Liver (tissue), 9 donors: ENCODE results near the gene R3HDML. TPM values are rescaled to one million over a fixed set of nuclear protein-coding genes. Genes with fewer than 3 reads are reported as not detected.

Source experiments
- DNase-seq: peaks from one replicate; pipeline ENCODE4 v3.0.0-alpha.2; 2017; ENCODE audit warnings: low spot score
- H3K27ac ChIP-seq, 2 donors: one replicate each; pipeline ENCODE4 v1.7.0; 2013; ENCODE audit warnings: inconsistent platforms in 2 of 2, low read length in 2 of 2, control low read depth in 1 of 2, low read depth in 1 of 2, mild to moderate bottlenecking in 1 of 2
- H3K27me3 ChIP-seq, 4 donors: one replicate each; pipeline versions ENCODE4 v1.6.1 to v1.7.0; 2013; ENCODE audit warnings: low read length in 3 of 4, inconsistent platforms in 1 of 4, mild to moderate bottlenecking in 1 of 4, moderate library complexity in 1 of 4; ENCODE audit not compliant: control insufficient read depth in 4 of 4, insufficient read depth in 4 of 4
- H3K36me3 ChIP-seq, 4 donors: one replicate each; pipeline versions ENCODE4 v1.6.1 to v1.7.0; 2013; ENCODE audit warnings: low read length in 3 of 4, mild to moderate bottlenecking in 3 of 4, low read depth in 1 of 4, moderate library complexity in 1 of 4; ENCODE audit not compliant: control insufficient read depth in 4 of 4, insufficient read depth in 3 of 4
- H3K4me1 ChIP-seq, 4 donors: one replicate each; pipeline versions ENCODE4 v1.6.1 to v1.7.0; 2013; ENCODE audit warnings: low read length in 3 of 4, mild to moderate bottlenecking in 3 of 4, moderate library complexity in 1 of 4; ENCODE audit not compliant: control insufficient read depth in 4 of 4, insufficient read depth in 4 of 4
- H3K4me3 ChIP-seq, 3 donors: one replicate each; pipeline versions ENCODE4 v1.6.1 to v1.7.0; 2013; ENCODE audit warnings: low read length in 3 of 3, control low read depth in 1 of 3, low read depth in 1 of 3, mild to moderate bottlenecking in 1 of 3
- H3K9ac ChIP-seq, 2 donors: one replicate each; pipeline ENCODE4 v1.7.0; 2013; ENCODE audit warnings: low read length in 2 of 2, mild to moderate bottlenecking in 2 of 2, moderate library complexity in 2 of 2, control low read depth in 1 of 2, low read depth in 1 of 2
- H3K9me3 ChIP-seq, 4 donors: one replicate each; pipeline versions ENCODE4 v1.6.1 to v1.7.0; 2013; ENCODE audit warnings: low read length in 3 of 4; ENCODE audit not compliant: control insufficient read depth in 4 of 4
- ATF3 ChIP-seq: IDR thresholded peaks from 2 replicates; pipeline ENCODE4 v1.6.1; 2016; ENCODE audit warnings: antibody characterized with exemption
- CTCF ChIP-seq: fragments of 150-350 bp; IDR thresholded peaks from 2 replicates; pipeline ENCODE4 v1.5.1; 2017; ENCODE audit warnings: improper control_type of control experiment, low read depth, low read length; ENCODE audit not compliant: missing input control
- EGR1 ChIP-seq, 2 donors: IDR thresholded peaks; 2 replicates each; pipeline ENCODE4 v1.6.1; 2016 to 2018; ENCODE audit warnings: antibody characterized with exemption in 2 of 2, low read depth in 2 of 2
- FOXA1 ChIP-seq: IDR thresholded peaks from 2 replicates; pipeline ENCODE4 v1.6.1; 2016; ENCODE audit warnings: antibody characterized with exemption
- FOXA2 ChIP-seq: IDR thresholded peaks from 2 replicates; pipeline ENCODE4 v1.6.1; 2016; ENCODE audit warnings: antibody characterized with exemption
- GABPA ChIP-seq, 2 donors: IDR thresholded peaks in 1 of 2; conservative IDR thresholded peaks in 1 of 2; 2 replicates each; pipeline ENCODE4 v1.6.1; 2016; ENCODE audit warnings: antibody characterized with exemption in 2 of 2, mild to moderate bottlenecking in 1 of 2, moderate library complexity in 1 of 2
- HNF4A ChIP-seq, 2 donors: conservative IDR thresholded peaks; 2 replicates each; pipeline ENCODE4 v1.6.1; 2016; ENCODE audit warnings: antibody characterized with exemption in 2 of 2, mild to moderate bottlenecking in 2 of 2
- HNF4G ChIP-seq: IDR thresholded peaks from 2 replicates; pipeline ENCODE4 v1.6.1; 2016; ENCODE audit warnings: antibody characterized with exemption
- JUND ChIP-seq, 2 donors: IDR thresholded peaks; 2 replicates each; pipeline ENCODE4 v1.6.1; 2016; ENCODE audit warnings: antibody characterized with exemption in 2 of 2
- MAX ChIP-seq: IDR thresholded peaks from 2 replicates; pipeline ENCODE4 v1.6.1; 2016; ENCODE audit warnings: antibody characterized with exemption
- NR2F2 ChIP-seq: IDR thresholded peaks from 2 replicates; pipeline ENCODE4 v1.6.1; 2016; ENCODE audit warnings: antibody characterized with exemption
- RAD21 ChIP-seq, 2 donors: IDR thresholded peaks; 2 replicates each; pipeline ENCODE4 v1.6.1; 2016; ENCODE audit warnings: antibody characterized with exemption in 2 of 2, mild to moderate bottlenecking in 2 of 2
- RXRA ChIP-seq, 2 donors: IDR thresholded peaks; 2 replicates each; pipeline ENCODE4 v1.6.1; 2017 to 2018; ENCODE audit warnings: antibody characterized with exemption in 2 of 2, mild to moderate bottlenecking in 1 of 2
- YY1 ChIP-seq: IDR thresholded peaks from 2 replicates; pipeline ENCODE4 v1.6.1; 2016; ENCODE audit warnings: antibody characterized with exemption, mild to moderate bottlenecking
- ZBTB33 ChIP-seq: IDR thresholded peaks from 2 replicates; pipeline ENCODE4 v1.6.1; 2016; ENCODE audit warnings: antibody characterized with exemption
- WGBS: extraction: QIAGEN DNeasy Blood & Tissue Kit; methylation state at CpG from one replicate; pipeline ENCODE4 v1.1.7; 2013; 5-methylcytosine and 5-hydroxymethylcytosine counted together
- polyA plus RNA-seq, 2 donors: library from polyadenylated mRNA; stranded (reverse) in 1 of 2; unstranded in 1 of 2; fragments of 200-250 nt in 1 of 2; fragments of >200 nt in 1 of 2; fragmentation: Nextera tagmentation in 1 of 2; extraction: Ambion mirVana in 1 of 2; gene quantifications; one replicate each; pipeline versions ENCODE4 v1.2.1 to v1.2.3, GENCODE V29; 2013 to 2015
- total RNA-seq, 2 donors: library from RNA; depleted of rRNA; stranded (reverse); fragments of >200 nt; gene quantifications; one replicate each; pipeline ENCODE4 v1.2.3, GENCODE V29; 2014
- donor health status: healthy.
- donor health status: healthy.
- donor health status: healthy.
- donor health status: healthy.
- donor health status: healthy.

R3HDML gene
- total and polyA plus RNA-seq, 4 donors, result not detected

GRCh38 chr20:44348168-44348659 is 11.4 kb downstream of the R3HDML start:
- Histone ChIP-seq H3K9me3 (no peaks in the 10 kb centered on the region), H3K4me1 (no peaks in the 10 kb centered on the region), H3K27ac (no peak overlapping the region), H3K27me3 (no peaks in the 10 kb centered on the region), H3K9ac (no peak overlapping the region), H3K4me3 (no peak overlapping the region), H3K36me3 (no peaks in the 10 kb centered on the region)
- WGBS, result 94% methylated on average over 4 of the region's 4 CpGs
- DNase-seq, result no peak
- TF ChIP-seq MAX (no peak), ATF3 (no peak), NR2F2 (no peak), ZBTB33 (no peak), JUND (IDR thresholded peaks at IDR 0.05) (no peak), EGR1 (IDR thresholded peaks at IDR 0.05; ENCODE audit: low read depth in 2 of 2) (no peak), CTCF (no peak), RAD21 (IDR thresholded peaks at IDR 0.05) (no peak), RXRA (IDR thresholded peaks at IDR 0.05) (no peak)

GRCh38 chr20:44349349-44349748 is 12.5 kb downstream of the R3HDML start:
- TF ChIP-seq RAD21 (IDR thresholded peaks at IDR 0.05) (no peak), GABPA (IDR thresholded peaks at IDR 0.05 in 1 of 2, conservative IDR thresholded peaks at IDR 0.05 in 1 of 2) (no peak), RXRA (IDR thresholded peaks at IDR 0.05) (no peak), YY1 (no peak), FOXA2 (no peak), HNF4G (no peak), HNF4A (conservative IDR thresholded peaks at IDR 0.05) (no peak), EGR1 (IDR thresholded peaks at IDR 0.05; ENCODE audit: low read depth in 2 of 2) (no peak), FOXA1 (no peak), ATF3 (no peak)
- 87% methylated on average over 3 of the region's 3 CpGs for WGBS
- Histone ChIP-seq H3K27me3 (no peaks in the 10 kb centered on the region), H3K36me3 (no peaks in the 10 kb centered on the region), H3K9me3 (no peaks in the 10 kb centered on the region), H3K4me3 (no peak overlapping the region), H3K27ac (no peak overlapping the region), H3K9ac (no peak overlapping the region), H3K4me1 (no peaks in the 10 kb centered on the region)
- DNase-seq, result no peak
